Mucosa of rectum (tissue), 2 donors: ENCODE data around the gene DIPK1A.

Experiments
- H3K27ac ChIP-seq, 2 donors: one replicate each; pipeline ENCODE4 v1.7.0; 2013; ENCODE audit warnings: inconsistent platforms in 2 of 2, low read depth in 2 of 2, low read length in 2 of 2
- H3K27me3 ChIP-seq, 2 donors: one replicate each; pipeline ENCODE4 v1.7.0; 2013; ENCODE audit warnings: low read length in 2 of 2; ENCODE audit not compliant: control insufficient read depth in 2 of 2, insufficient read depth in 2 of 2
- H3K36me3 ChIP-seq, 2 donors: one replicate each; pipeline ENCODE4 v1.7.0; 2013; ENCODE audit warnings: low read length in 2 of 2; ENCODE audit not compliant: control insufficient read depth in 2 of 2, insufficient read depth in 2 of 2
- H3K4me1 ChIP-seq, 2 donors: one replicate each; pipeline ENCODE4 v1.7.0; 2013; ENCODE audit warnings: low read length in 2 of 2, mild to moderate bottlenecking in 1 of 2; ENCODE audit not compliant: control insufficient read depth in 2 of 2, insufficient read depth in 2 of 2
- H3K4me3 ChIP-seq, 2 donors: one replicate each; pipeline ENCODE4 v1.7.0; 2013; ENCODE audit warnings: low read length in 2 of 2
- H3K9ac ChIP-seq, 2 donors: one replicate each; pipeline ENCODE4 v1.7.0; 2013; ENCODE audit warnings: low read length in 2 of 2, low read depth in 1 of 2, mild to moderate bottlenecking in 1 of 2
- H3K9me3 ChIP-seq, 2 donors: one replicate each; pipeline ENCODE4 v1.7.0; 2013; ENCODE audit warnings: low read length in 2 of 2; ENCODE audit not compliant: control insufficient read depth in 2 of 2
- donor health status: healthy.
- donor health status: Normal muscosa, but diverticular disease.

DIPK1A gene

DNA sequence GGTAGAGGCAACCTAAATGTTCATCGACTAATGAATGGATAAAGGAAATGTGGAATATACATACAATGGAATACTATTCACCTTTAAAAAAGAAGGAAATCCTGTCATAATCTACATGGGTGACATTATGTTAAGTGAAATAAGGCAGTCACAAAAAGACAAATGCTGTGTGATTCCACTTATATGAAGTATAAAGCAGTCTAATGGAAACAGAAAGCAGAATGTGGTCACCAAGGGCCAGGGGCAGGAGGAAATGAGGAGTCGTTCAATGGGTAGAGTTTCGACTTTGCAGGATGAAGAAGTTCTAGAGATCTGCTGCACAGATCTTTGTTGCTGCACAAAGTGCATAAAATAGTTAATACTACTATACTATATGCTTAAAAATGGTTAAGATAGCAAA is 7.8 kb downstream of the DIPK1A start:
- H3K4me1 ChIP-seq: peaks cover 18 to 37% of the 10 kb centered on the region in 2 donors
- H3K4me3 ChIP-seq: no peak overlapping the region
- H3K27ac ChIP-seq: peak overlapping the region in 1 of 2 donors; percentile 13
- no peak overlapping the region for H3K9ac ChIP-seq
- H3K9me3 ChIP-seq: no peaks in the 10 kb centered on the region
- H3K27me3 ChIP-seq: no peaks in the 10 kb centered on the region
- H3K36me3 ChIP-seq: no peaks in the 10 kb centered on the region

- no peak overlapping the region for H3K9ac ChIP-seq
- H3K36me3 ChIP-seq: no peaks in the 10 kb centered on the region
- peaks cover 13 to 30% of the 10 kb centered on the region in 2 donors for H3K4me1 ChIP-seq
- H3K9me3 ChIP-seq: no peaks in the 10 kb centered on the region
- peak overlapping the region in 1 of 2 donors; percentile 13 for H3K27ac ChIP-seq
- no peak overlapping the region for H3K4me3 ChIP-seq
- H3K27me3 ChIP-seq: no peaks in the 10 kb centered on the region
Observed at GRCh38 chr1:92952714-92953113, 8.5 kb downstream of the DIPK1A start.

GRCh38 chr1:92951141-92951582 is 10.1 kb downstream of the DIPK1A start:
- Histone ChIP-seq H3K4me1 (peaks cover 13 to 20% of the 10 kb centered on the region in 2 donors), H3K9ac (no peak overlapping the region), H3K27ac (peak overlapping the region; percentile 65 to 74)

GRCh38 chr1:92949937-92950817 is 11.1 kb downstream of the DIPK1A start:
- H3K9me3 ChIP-seq: no peaks in the 10 kb centered on the region
- H3K9ac ChIP-seq: no peak overlapping the region
- no peak overlapping the region for H3K4me3 ChIP-seq
- peak overlapping the region; percentile 11 to 18 for H3K27ac ChIP-seq
- no peaks in the 10 kb centered on the region for H3K36me3 ChIP-seq
- no peaks in the 10 kb centered on the region for H3K27me3 ChIP-seq
- H3K4me1 ChIP-seq: peaks cover 13 to 23% of the 10 kb centered on the region in 2 donors

More at GRCh38 chr1:92951141-92951582, 10.1 kb downstream of the DIPK1A start:
- no peaks in the 10 kb centered on the region for H3K9me3 ChIP-seq
- H3K36me3 ChIP-seq: no peaks in the 10 kb centered on the region
- H3K4me3 ChIP-seq: peak overlapping the region in 1 of 2 donors; percentile 26
- no peaks in the 10 kb centered on the region for H3K27me3 ChIP-seq

DNA sequence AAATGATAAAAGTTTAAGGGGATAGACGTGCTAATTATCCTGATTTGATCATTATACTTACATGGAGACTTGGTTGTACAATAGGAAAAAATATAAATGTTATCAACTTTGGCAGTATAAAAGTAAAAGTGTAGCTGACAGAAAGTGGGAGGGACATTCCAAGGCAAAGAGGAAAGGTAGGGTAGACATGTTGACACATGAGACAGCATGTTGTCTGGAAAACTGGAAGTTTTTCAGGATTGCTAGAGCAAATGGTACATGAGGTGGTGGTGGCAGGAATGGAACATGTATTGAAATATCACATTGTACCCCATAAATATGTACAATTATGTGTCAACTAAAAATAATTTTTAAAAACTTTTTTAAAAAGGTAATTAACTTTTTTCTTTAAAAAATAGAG is 13.2 kb downstream of the DIPK1A start:
- H3K9me3 ChIP-seq: no peaks in the 10 kb centered on the region
- no peak overlapping the region for H3K4me3 ChIP-seq
- H3K9ac ChIP-seq: no peak overlapping the region
- peaks cover 16 to 29% of the 10 kb centered on the region in 2 donors for H3K4me1 ChIP-seq
- no peaks in the 10 kb centered on the region for H3K36me3 ChIP-seq
- H3K27ac ChIP-seq: no peak overlapping the region
- H3K27me3 ChIP-seq: no peaks in the 10 kb centered on the region

- H3K9ac ChIP-seq: no peak overlapping the region
- no peak overlapping the region for H3K27ac ChIP-seq
Observed at GRCh38 chr1:92945748-92946270, 15.5 kb downstream of the DIPK1A start.

GRCh38 chr1:92944901-92945747 is 16.1 kb downstream of the DIPK1A start:
- H3K27ac ChIP-seq: peak overlapping the region; percentile 52 to 54
- no peaks in the 10 kb centered on the region for H3K36me3 ChIP-seq
- no peaks in the 10 kb centered on the region for H3K27me3 ChIP-seq
- no peaks in the 10 kb centered on the region for H3K9me3 ChIP-seq
- H3K9ac ChIP-seq: no peak overlapping the region
- H3K4me3 ChIP-seq: peak overlapping the region in 1 of 2 donors; percentile 14
- peaks cover 10 to 14% of the 10 kb centered on the region in 2 donors for H3K4me1 ChIP-seq

More at GRCh38 chr1:92945748-92946270, 15.5 kb downstream of the DIPK1A start:
- H3K4me1 ChIP-seq: peaks cover 11 to 20% of the 10 kb centered on the region in 2 donors
- no peaks in the 10 kb centered on the region for H3K9me3 ChIP-seq
- H3K36me3 ChIP-seq: no peaks in the 10 kb centered on the region
- H3K27me3 ChIP-seq: no peaks in the 10 kb centered on the region
- H3K4me3 ChIP-seq: no peak overlapping the region

GRCh38 chr1:92943502-92943847 is 17.8 kb downstream of the DIPK1A start:
- peaks cover 4 to 9% of the 10 kb centered on the region in 2 donors for H3K4me1 ChIP-seq
- H3K36me3 ChIP-seq: no peaks in the 10 kb centered on the region
- peak overlapping the region; percentile 16 to 52 for H3K27ac ChIP-seq
- H3K9ac ChIP-seq: no peak overlapping the region
- H3K9me3 ChIP-seq: no peaks in the 10 kb centered on the region
- no peaks in the 10 kb centered on the region for H3K27me3 ChIP-seq
- H3K4me3 ChIP-seq: no peak overlapping the region

DNA sequence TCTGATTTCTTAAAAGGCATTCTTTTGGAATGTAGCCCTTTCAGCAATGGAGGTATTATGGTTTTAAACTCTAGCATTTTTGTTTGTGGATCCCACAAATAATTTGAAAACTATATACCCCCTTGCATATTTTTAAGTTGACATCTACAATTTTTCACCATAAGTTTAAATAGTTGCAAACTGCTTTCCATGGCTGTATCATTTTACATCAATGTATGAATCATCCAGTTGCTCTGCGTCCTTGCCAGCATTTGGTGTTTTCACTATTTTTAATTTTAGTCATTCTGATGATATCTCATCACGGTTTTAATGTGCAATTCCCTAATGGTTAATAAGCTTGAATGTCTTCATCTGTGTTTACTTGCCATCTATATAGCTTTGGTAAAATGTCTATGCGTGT is 20.7 kb downstream of the DIPK1A start:
- Histone ChIP-seq H3K27ac (no peak overlapping the region), H3K27me3 (no peaks in the 10 kb centered on the region), H3K4me1 (peaks cover 4 to 10% of the 10 kb centered on the region in 2 donors), H3K36me3 (no peaks in the 10 kb centered on the region), H3K4me3 (no peak overlapping the region), H3K9ac (no peak overlapping the region), H3K9me3 (no peaks in the 10 kb centered on the region)

DNA sequence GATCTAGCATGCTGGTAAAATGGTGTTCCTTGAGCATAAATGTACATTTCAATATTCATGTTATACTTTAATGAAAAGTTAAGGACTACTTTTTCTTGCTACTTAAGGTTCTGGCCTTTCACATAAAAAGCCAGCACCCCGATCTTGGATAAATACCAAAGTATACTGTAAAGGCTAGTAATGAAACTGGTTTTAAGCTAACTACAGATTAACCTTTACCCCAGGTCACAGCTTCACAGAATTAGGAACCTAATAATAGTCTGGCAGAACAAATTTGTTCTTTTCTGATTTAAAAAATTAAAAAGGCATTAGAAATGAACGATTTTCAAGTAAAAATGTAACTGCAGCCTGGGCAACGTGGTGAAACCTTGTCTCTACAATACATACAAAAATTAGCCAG is 23.5 kb downstream of the DIPK1A start:
- no peaks in the 10 kb centered on the region for H3K27me3 ChIP-seq
- H3K4me1 ChIP-seq: peaks cover 0 to 6% of the 10 kb centered on the region in 2 donors
- H3K9me3 ChIP-seq: no peaks in the 10 kb centered on the region
- H3K4me3 ChIP-seq: no peak overlapping the region
- H3K9ac ChIP-seq: no peak overlapping the region
- H3K27ac ChIP-seq: no peak overlapping the region
- no peaks in the 10 kb centered on the region for H3K36me3 ChIP-seq
